Measurements from ENCODE around the gene IFITM5.

DNA sequence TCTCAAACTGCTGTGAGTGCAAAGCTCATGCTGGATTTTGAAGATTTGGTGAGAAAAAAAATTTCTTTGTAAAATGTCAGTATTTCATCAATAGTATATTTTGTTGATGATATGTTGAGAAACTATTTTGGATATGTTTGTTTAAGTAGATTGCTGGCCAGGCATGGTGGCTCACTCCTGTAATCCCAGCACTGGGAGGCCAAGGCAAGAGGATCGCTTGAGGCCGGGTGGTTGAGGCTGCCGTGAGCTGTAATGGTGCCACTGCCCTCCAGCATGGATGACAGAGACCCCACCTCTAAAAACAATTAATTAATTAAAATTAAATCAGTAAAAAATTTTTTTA lies 28.2 kb upstream of the IFITM5 start:
- TF ChIP-seq SMC3 (IDR thresholded peaks at IDR 0.05; ENCODE audit: low read depth, low read length), result no peak
- no peak for TF ChIP-seq CTCF (conservative IDR thresholded peaks at IDR 0.05; ENCODE audit: low read depth, low read length)
- no peak for TF ChIP-seq CEBPB (IDR thresholded peaks at IDR 0.05; ENCODE audit: low read depth, low read length)
- no peak for TF ChIP-seq RAD21 (IDR thresholded peaks at IDR 0.05; ENCODE audit: low read length)
